ENCODE results near the gene CLRN2.

The CLRN2 gene, protein sequence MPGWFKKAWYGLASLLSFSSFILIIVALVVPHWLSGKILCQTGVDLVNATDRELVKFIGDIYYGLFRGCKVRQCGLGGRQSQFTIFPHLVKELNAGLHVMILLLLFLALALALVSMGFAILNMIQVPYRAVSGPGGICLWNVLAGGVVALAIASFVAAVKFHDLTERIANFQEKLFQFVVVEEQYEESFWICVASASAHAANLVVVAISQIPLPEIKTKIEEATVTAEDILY

DNA sequence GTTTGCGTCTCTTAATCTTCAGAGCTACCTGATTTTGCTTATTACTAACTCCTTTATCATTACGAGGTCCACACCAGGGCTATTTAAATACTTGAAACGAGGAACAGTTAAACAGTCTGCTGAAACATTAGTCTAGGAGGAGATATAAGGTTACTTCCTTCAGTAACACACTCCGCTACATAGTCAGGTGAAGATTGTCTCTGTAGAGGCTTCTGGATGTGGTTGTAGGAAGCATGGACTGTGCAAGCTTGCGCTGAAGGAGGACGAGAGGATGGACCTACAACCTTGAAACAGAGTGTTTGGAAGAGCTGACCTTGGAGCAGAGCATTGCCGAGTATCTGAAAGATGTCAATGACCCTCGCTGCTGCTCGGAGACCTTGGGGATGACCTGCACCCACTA lies at the start of gene CLRN2:
Gene CLRN2, plus strand, starts transcription at position 301 of the 400 bp plus-strand sequence. CDS start 102 bp downstream, outside the sequence.
- no peak for DNase-seq (ENCODE audit: low read depth in 3 of 3)

DNA sequence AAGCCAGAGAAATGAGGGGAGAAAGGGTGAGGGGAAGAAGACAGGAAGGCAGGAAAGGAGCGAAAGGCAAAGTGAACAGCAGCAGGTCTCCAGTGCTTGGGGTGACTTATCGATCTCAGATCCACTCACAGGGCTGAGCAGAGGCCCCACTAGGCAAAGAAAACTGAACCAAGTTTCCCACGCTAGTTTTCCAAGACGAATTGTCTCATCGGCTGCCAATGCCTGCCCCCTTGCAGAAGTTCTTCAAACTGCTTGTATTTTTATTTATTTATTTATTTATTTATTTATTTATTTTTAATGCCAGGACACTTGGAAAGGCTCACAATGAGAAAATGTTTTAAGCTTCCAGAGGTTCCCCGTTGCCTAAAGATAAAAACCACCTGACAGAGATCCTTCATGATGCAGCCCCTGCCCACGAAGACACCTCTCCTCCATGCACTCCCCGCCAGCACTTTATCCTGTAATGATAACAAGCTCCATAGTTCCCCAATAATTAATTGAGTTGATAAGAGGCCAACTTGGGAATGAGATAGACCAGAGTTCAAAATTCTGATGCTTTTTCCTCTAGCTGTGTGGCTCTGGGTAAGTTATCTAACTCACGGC lies 46.2 kb upstream of the CLRN2 start:
- DNase-seq (ENCODE audit: low read depth in 3 of 3), result no peak

DNA sequence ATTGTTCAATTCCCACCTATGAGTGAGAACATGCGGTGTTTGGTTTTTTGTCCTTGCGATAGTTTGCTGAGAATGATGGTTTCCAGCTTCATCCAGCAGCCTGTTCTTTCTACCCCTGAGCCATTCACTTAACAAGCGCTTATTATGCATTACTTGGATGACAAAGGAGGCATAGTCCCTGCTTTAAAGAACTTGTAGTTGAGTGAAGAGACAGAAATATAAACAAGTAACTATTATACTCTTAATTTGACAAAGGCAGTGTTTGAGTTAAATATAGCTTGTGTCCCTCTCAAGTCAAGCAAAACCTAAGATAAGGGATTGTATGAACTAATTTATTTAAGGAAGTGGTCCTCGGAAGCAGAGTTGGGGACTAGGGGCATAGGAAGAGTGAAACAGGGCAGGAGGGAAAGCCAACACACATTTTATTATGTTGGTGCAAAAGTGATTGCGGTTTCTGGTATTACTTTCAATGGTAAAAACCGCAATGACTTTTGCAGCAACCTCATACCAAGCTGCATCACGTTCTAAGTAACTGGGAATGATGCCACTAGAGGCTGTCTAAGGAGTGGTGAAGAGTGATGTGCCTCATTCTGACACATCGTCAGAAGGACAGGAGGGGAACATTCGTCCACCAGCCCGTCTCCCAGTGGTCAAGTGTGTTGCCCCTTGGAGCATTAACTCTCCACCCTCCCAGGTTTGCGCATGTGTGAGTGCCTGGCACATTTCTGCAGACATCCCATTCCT lies 44.9 kb upstream of the CLRN2 start:
- no peak for DNase-seq (ENCODE audit: low read depth in 3 of 3)

DNA sequence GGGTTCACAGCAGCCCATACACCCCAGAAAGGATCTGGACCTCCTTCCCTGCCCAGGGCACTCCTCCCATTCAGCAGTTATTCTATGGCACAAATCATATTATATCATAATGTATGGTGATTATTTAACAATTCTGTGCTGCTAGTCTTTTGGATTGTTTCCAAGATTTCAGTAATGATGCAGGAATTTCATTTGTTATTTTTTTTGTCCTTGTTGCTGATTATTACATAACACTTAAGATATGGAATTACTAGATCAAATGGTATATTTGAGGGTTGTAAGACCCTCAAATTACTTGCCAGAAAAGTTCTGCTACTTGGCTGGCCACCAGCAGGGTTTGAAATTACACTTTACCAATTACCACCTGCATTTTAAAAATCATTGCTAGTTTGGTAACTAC lies 39.5 kb upstream of the CLRN2 start:
- DNase-seq (ENCODE audit: low read depth in 3 of 3), result no peak

DNA sequence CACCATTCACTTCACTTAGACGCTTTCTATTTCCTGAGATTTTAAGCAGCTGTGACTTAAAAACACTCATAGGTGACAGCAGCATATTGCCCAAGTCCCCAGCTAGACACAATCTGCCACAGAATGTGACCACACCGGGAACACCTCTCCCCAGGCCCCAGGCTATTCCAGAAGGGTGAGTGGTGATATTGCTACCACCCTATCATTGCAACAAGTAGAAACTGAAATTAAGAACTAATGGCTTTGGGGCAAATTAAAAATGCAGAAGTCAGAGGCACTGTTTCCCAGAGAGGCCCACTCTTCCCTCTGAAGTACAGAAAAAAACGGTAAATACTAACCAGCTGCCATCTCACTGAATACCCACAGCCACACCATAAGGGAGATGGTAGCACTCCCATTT lies 38.1 kb upstream of the CLRN2 start:
- DNase-seq (ENCODE audit: low read depth in 3 of 3), result no peak

DNA sequence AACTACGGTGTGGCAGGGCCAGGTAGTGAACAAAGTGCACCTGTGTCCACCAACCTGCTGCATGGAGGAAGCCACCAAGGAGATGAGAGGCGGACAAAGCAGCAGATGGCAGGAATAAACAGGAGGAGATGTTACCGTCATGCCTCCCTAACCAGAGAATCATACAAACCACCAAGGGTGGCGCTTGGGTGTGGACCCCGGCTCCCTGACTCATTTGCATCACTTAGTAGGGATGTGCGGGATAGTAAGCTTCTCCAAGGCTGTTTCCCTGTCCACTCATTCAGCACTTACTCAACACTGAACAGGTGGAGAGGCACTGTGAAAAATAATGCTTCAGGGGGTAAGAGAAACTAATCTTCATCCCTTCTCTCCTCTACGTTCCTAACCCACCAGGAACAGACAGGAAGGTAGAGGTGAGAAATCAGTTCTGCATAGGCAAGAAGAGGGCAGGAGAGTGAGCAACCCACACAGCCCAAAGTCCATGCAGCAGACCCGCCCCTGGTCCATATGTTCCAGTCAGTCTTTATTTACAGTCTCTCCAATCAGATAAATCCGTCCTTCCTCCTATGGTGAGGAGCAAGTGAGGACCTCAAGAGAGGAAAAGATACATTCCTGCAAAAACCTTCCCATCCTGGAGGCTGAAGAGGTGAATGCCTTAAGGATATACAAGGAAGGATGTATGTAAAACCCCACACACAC lies 37.0 kb upstream of the CLRN2 start:
- DNase-seq (ENCODE audit: low read depth in 3 of 3), result no peak

DNA sequence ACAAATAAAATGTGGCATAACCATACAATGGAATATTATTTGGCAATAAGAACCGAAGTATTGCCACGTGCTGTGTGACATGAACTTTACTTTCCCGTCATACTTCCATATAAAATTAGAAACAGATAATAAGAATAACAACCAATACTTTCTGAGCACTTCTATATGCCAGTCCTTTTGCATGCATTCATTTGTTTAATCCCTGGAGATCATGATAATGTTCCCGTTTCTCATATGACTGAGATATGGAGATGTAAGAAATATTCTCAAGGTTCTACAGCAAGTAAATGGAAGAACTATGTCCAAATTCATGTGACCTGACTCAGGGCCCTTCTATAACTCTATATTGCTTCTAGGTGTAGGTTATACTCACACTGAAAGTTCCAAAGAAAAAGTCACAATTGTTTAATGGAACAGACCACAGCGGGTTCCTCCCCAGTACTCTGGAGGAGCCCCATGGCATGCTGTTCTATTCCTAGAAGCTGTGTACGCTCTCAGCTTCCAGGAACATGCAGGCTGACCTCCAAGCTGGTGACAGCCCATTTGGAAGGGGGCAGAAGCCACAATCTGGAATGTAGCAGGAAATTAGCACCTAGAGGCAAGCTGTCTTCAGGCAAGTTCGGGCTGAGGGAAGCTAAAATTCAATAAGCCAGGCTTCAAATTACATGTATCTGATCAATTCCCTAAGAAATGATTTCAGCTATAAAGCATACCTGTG lies 34.6 kb upstream of the CLRN2 start:
- no peak for DNase-seq (ENCODE audit: low read depth in 3 of 3)

DNA sequence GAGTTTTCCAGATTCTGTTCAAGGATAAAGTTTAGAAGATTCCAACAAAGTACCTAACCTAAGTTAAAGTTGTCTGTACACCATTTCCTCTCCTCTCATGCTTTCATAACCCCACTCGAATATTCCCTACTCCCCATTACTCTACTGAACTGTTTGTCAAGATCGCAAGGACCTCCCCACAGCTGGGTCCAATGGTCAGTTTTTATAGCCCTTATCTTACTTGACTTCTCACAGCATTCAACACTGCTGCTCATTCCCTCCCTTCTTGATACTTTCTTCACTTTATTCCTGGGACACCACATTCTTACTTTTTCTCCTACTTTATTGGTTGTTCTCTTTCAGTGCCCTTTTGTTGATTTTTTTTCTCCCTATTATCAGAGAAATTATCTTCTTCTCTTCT lies 34.0 kb upstream of the CLRN2 start:
- DNase-seq (ENCODE audit: low read depth in 3 of 3), result no peak

DNA sequence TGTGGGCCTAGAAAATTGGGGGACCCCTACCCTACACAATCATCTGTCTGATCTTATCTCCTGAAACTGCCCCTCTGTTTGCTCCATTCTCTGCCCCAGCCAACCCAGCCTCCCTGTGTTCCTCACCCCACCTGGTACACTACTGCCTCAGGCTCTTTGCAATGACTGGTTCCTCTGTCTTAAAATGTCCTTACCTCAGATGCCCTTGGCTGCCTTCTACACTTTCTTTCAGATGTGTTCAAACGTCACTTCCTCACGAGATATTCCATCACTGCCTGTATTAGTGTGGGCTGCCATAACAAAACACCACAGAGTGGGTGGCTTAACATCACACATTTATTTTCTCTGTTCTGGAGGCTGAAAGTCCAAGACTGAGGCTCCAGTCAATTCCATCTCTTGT lies 32.2 kb upstream of the CLRN2 start:
- no peak for DNase-seq (ENCODE audit: low read depth in 3 of 3)

DNA sequence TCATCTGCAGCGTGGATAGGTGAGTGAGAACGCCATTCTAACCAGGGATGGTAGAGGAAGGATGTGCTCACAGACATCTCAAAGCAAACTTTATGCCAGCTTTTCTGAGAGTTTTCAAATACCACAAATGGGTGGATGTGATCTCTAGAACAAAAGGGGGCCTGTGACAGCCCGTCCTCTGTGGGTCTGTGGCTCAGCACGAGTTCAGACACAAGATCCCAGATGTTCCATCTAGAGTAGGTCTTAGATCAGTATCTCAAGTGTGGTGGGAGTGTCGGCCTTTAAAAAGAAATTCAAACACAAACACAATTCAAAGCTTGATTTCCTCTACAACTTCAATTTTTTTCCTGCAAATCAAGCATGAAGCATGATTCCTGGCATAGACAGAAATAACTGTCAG lies 25.8 kb upstream of the CLRN2 start:
- DNase-seq (ENCODE audit: low read depth in 3 of 3), result no peak

DNA sequence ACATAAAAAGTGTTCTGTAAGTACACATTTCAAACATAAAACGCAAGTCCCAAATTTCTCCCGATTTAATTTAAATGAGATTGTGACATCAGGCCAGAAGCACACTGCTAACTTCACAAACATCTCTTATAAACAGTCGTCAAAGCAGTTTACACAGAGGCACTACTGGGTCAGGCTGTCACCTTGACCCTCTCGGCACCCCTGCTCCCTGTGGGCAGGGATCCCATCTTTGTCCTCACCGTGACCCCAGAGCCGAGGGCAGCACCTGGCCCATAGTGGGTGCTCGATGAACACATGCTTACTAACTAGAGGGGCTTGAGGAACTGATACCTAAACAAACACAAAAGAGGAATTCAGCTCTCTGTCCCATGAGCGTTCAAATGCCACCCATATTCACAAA lies 25.2 kb upstream of the CLRN2 start:
- no peak for DNase-seq (ENCODE audit: low read depth in 3 of 3)

DNA sequence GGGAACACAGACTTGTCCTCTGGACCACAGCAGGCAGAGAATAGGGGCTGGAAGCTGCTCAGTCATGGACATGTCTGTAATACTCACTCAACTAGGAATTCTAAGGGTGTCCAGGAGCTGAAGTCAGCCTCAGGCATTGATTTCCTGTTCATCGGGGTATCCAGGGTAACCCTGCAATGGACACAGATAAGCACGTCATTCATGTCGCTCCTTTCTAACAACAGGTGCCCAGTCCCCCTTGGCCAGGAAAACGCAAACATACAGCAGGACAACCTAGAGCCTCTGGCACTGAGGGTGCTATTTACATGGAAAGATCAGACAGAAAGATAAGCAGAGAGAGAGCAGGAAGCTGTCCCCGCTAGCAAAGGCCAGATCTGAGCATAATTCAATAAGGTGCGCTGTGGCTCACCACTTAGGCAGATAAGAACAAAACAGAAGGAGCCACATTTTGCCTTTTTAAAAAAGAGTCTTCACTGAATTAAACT lies 24.3 kb upstream of the CLRN2 start:
- DNase-seq (ENCODE audit: low read depth in 3 of 3), result no peak

DNA sequence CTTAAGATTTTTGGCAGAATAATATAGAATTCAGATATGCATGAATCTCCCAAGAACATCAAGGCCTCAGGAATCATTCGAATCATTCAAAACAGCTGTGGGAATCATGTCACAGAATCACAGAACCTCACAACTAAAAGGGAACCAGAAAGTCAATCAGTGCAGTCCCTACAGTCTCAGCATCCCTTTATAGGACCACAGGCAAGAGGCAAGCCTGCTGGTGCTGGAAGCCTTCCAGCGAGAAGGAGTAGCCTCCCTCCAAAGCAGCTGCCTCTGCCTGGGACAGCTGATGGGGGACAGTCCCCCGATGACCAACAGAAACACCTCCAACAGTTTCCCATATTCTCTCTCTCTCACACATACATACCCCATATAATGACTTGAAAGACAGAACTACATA lies 23.8 kb upstream of the CLRN2 start:
- DNase-seq (ENCODE audit: low read depth in 3 of 3), result no peak

DNA sequence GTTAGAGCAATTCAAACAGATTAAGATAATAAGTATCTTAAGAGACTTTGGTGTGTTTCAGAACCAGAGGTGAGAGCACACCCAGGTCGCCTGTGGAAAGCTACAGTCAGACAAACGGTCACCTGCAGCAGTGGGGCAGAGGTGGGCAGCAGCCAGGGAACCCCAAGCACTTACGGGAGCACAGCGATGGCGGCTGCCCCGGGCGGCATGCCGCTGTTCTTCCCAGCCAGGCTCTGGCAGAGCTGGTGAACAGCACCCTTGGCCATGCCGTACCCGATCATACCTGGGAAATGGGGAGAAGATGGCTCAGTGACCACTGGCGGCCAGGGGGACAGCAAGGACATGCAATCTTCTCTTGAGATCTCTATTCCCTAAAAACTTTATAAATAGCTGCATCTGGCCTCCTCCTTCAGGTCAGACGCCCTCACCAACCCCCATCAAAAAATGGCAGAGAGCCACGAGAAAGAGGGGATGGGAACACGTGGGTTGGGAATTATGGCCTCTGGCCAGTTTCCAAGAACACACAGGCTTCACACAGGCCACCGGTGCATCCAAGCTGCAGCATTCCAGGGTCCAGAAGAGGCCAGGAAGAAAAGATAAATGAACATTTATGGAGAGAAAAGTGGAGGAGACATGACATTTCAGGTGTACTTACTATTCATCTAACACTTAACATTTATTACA lies 22.8 kb upstream of the CLRN2 start:
- no peak for DNase-seq (ENCODE audit: low read depth in 3 of 3)

DNA sequence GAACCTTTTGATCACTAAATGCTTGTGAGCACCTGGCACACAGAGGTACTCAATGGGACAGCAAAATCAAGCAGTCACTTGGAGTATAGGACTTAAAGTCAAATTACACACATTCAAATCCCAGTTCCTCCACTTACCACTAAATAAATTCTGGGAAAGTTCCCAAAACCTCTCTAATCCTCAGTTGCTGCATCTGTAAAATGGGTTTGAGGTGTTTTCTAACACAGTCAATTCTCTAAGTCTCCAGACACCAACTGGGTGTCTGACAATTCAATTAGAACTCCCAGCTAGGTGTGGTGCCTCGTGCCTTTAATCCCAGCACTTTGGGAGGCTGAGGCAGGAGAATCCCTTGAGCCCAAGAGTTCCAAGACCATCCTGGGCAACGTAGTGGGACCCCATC lies 22.1 kb upstream of the CLRN2 start:
- DNase-seq (ENCODE audit: low read depth in 3 of 3), result no peak

DNA sequence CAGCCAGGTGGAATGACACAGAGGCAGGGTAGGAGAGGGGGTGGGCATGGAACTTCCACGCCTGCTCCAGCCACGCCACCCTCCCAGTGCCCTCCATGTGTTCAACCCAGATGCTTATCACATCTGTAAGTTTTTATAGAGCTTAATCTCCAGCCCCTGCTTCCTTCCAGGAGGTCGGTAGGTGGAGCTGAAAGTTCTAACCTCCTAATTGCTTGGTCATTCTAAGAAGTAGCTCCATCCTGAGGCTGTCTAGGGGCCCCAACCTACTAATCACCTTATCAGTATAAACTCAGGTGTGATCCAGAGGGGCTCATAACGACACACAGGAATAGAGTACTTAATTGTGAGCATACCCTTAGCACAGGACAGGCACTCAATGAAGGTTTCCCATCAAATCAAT lies 21.3 kb upstream of the CLRN2 start:
- no peak for DNase-seq (ENCODE audit: low read depth in 3 of 3)

DNA sequence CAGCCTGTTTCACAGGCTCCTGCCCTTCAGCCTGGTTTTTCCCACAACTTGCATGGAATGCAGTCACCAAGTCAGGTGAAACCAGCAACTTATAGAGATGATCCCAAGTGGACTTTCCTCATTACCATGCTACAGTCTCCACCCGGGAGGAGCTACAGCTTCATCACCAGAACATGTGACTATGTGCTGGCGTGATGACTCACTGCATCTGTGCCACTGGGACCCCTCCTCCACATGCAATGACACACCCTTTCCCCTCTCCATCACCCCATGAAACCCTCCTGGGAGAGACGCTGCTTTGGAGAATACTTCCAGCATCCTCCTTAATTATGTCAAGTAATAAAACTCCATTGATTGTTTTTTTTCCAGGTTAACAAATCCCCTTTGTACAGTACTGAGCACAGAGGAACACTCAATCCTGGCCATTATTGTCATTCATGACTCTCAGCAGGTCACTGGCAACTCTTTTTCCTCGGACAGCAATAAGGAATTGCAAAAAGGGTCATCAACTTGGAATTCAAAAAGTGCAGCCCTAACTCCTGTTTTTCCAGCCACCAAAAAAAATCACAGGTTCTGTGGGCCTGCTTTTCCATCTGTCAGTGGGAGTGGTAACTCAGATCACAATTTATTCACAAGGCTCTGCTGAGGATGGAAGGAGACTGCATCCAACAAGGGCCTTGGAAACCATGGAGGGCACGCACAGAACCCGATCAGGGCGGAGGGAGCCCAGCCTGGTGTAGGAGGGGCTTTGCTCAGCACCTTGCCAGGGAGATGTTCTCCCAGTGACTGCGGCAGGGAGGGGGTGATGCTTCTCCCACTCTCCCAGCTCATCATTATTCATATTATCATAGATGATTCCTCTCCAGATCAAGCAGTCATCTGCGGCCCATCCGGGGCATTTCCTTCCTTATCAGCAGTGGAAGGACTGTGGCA lies 20.4 kb upstream of the CLRN2 start:
- peak in 2 of 3 experiments; percentile 2 to 14 for DNase-seq (ENCODE audit: low read depth in 3 of 3)

DNA sequence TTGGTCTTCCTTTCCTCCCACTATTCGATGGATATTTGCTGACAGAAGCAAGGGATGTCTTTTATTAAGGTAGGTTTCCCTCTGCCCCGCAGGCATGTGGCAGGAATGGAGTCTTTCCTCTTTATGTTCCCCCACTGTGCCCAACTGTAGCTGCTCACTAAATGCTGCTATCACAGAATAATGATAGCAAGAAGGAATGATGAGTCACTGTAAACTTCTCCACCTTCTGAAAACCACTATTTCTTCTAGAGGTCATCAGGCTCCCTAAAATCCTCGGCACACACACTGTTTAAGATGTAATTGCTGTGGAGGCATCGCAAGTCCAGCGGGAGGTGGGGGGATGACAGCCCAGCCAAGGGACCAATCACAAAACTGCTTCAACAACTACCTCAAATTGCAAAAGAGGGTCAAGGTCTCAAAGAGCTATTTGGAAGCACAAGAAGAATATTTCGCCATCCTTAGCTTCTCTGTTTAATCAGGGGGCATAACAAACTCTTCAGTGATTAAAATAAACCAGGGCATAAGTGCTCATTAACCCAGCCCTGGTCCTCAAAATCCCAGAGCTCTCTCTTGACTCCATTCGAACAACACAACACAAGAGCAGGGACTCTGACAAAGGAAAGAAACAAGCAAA lies 17.0 kb upstream of the CLRN2 start:
- DNase-seq (ENCODE audit: low read depth in 3 of 3), result no peak

DNA sequence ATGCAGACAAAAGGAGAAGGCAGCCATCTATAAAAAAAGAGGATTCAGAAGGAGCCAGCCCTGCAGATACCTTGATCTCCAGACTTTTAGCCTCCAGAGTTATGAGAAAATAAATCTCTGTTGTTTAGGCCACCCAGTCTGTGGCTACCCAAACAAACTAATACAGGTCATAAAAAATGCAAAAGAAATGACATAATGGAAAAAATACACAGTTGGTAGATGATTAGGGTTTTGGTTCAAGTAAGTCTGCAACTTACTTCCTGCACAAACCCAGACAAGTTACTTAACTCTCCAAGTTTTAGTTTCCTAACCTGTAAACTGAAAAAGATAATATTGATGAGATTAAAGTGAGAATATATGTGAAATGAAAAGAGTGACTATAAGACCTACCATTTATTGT lies 14.4 kb upstream of the CLRN2 start:
- DNase-seq (ENCODE audit: low read depth in 3 of 3), result no peak

DNA sequence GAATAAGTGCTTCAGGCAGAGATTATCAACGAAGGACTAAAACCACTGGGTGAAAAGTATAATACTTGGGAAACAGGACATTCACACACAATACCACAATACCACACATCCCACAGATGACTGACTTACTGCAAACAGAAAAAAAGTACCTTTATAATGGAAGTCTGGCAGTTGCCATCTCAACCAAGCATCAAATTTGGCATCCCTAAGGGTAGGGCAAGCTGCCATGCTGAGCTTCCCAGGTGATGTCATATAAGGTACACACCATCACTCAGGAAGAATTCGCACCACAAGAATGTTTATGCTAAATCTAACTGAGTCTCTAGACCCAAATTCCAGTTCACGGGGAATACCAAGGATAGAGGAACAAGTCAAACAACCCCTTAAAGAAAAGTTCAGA lies 12.2 kb upstream of the CLRN2 start:
- DNase-seq (ENCODE audit: low read depth in 3 of 3), result no peak
